Body of pancreas (tissue), 4 donors: ENCODE results near the gene PTDSS2.

Source experiments
- POLR2A ChIP-seq, 3 donors: fragments of 450-650 bp; IDR thresholded peaks; one replicate each; pipeline ENCODE4 v1.6.1; 2016; ENCODE audit warnings: antibody characterized with exemption in 3 of 3, mild to moderate bottlenecking in 2 of 3
- TF ChIP-seq, protein P1 (sequence below), 7 experiments: fragments of 450-650 bp in 4 of 7; fragments of 200-600 bp in 3 of 7; sonication (generic) in 3 of 7; IDR thresholded peaks; one replicate each; pipeline ENCODE4 v1.5.1; 2016 to 2019; ENCODE audit warnings: antibody characterized with exemption in 7 of 7

DNA sequence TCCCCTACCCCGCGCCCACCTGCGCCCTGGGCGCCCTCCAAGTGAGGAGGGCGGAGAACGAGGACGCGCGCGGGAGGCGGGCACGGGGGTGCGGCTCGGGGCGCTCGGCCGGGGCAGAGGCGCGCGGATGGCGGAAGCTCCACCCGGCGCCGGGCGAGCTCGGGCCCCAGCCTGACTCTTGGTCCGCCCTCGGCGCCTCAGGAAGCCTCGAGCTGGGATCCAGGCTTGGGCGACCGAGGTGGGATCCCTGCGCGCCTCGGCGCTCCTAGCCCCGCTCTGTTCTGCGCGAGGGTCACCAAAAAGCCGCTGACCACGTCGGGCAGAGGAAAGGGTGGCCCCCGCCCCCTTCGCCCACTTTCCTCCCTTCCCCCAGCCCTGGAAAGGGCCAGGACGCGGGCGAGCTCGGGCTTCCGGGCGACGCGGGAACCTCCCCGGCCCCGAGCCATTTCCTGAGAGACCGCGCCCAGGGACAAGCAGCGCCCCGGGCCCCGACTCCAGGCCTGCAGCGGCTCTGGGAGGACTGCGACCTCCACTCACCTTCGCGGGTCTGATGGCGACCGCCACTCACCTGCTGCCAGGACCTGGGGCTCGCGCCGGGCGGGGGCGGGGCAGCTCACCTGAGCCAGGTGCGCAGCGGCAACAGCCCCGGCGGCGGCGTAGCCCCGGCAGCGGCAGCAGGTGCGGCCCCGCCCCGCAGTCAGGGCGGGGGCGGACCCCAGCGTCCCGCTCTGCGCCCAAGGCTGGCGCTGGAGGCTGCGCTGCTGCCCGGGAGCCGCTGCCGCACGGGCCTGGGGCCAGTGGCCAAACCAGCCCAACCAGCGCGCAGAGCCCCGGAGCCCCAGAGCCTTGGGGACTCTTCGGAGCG, 33.1 kb upstream of the PTDSS2 start:
- TF ChIP-seq, protein P1, sequence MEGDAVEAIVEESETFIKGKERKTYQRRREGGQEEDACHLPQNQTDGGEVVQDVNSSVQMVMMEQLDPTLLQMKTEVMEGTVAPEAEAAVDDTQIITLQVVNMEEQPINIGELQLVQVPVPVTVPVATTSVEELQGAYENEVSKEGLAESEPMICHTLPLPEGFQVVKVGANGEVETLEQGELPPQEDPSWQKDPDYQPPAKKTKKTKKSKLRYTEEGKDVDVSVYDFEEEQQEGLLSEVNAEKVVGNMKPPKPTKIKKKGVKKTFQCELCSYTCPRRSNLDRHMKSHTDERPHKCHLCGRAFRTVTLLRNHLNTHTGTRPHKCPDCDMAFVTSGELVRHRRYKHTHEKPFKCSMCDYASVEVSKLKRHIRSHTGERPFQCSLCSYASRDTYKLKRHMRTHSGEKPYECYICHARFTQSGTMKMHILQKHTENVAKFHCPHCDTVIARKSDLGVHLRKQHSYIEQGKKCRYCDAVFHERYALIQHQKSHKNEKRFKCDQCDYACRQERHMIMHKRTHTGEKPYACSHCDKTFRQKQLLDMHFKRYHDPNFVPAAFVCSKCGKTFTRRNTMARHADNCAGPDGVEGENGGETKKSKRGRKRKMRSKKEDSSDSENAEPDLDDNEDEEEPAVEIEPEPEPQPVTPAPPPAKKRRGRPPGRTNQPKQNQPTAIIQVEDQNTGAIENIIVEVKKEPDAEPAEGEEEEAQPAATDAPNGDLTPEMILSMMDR (IDR thresholded peaks at IDR 0.05) = peak in 1 of 7 experiments; percentile 27
- peak; percentile 20 to 39 (median 32) for TF ChIP-seq POLR2A (IDR thresholded peaks at IDR 0.05)
